ENCODE data around the gene ITGAD.

Gene ITGAD

DNA sequence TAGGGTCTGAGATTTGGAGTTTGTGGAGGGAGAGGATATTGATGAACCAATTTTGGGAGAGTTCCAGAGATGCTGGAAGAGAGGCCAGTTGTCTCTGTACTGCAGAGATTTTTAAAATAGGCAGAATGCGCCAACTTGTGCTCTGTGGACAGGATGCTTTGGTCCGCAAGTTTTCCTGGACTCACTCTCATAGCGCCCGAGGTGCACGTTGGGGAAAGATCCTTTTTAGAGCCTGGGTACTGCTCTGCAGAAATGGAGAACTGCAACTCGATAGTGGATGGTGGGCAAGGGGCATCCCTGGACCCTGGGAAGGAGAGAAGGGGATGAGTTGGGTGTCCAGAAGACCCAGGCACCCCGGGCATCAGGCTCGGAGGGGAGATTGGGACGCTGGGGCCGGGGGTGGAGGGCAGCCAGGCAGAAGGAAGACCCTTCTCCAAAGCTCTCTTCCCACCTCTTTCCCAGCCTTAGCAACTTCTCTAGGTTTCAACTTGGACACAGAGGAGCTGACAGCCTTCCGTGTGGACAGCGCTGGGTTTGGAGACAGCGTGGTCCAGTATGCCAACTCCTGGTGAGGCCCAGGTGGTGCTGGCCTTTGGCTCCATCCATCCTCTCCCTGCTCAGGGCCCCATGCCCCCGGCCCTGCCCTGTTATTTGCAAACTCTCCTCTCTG is 37.6 kb upstream of the ITGAD start:
- Histone ChIP-seq H3K9me3 (ENCODE audit: control insufficient read depth, low read length) (no peaks in the 10 kb centered on the region), H3K27ac (ENCODE audit: insufficient read depth, low read depth, low read length, poor library complexity, severe bottlenecking) (no peak overlapping the region), H3K27me3 (ENCODE audit: control insufficient read depth, insufficient read depth, low read length, poor library complexity, severe bottlenecking) (no peaks in the 10 kb centered on the region), H3K4me1 (ENCODE audit: control insufficient read depth, insufficient read depth, low read length) (no peaks in the 10 kb centered on the region), H3K4me3 (ENCODE audit: insufficient read depth, low read depth, low read length) (no peak overlapping the region), H3K36me3 (ENCODE audit: control insufficient read depth, insufficient read depth, low read length) (no peaks in the 10 kb centered on the region)
- WGBS, 2 experiments = 93 to 94% methylated on average over 14 of the region's 14 CpGs

DNA sequence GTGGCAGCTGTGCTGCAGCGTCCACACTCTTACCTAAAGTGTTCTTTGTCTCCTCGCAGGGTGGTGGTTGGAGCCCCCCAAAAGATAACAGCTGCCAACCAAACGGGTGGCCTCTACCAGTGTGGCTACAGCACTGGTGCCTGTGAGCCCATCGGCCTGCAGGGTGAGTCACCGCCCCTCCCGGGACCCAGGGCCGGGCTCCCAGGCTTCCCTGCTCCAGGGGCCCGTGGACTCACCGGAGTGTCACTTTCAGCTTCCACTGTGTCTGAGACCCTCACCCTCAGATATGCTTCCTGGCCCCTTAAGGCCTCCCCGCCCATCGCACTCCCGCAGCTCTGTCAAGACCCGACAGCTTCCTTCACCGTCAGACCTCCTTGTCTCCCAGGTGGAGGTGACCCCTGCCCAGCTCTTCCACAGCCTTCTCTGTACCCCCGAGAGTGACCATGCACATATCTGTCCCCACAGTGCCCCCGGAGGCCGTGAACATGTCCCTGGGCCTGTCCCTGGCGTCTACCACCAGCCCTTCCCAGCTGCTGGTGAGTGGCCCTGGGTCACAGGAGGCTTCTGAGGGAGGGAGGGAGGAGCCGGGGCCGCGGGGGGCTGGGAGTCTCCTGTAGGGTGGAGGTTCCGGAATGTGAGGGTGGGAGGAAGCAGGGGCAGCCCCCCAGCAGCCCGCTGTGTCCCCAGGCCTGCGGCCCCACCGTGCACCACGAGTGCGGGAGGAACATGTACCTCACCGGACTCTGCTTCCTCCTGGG is 36.4 kb upstream of the ITGAD start:
- Histone ChIP-seq H3K4me3 (ENCODE audit: insufficient read depth, low read depth, low read length) (no peak overlapping the region), H3K9me3 (ENCODE audit: control insufficient read depth, low read length) (no peaks in the 10 kb centered on the region), H3K4me1 (ENCODE audit: control insufficient read depth, insufficient read depth, low read length) (no peaks in the 10 kb centered on the region), H3K27ac (ENCODE audit: insufficient read depth, low read depth, low read length, poor library complexity, severe bottlenecking) (no peak overlapping the region), H3K36me3 (ENCODE audit: control insufficient read depth, insufficient read depth, low read length) (no peaks in the 10 kb centered on the region), H3K27me3 (ENCODE audit: control insufficient read depth, insufficient read depth, low read length, poor library complexity, severe bottlenecking) (no peaks in the 10 kb centered on the region)
- 80 to 84% methylated on average over 28 of the region's 28 CpGs for WGBS, 2 experiments

DNA sequence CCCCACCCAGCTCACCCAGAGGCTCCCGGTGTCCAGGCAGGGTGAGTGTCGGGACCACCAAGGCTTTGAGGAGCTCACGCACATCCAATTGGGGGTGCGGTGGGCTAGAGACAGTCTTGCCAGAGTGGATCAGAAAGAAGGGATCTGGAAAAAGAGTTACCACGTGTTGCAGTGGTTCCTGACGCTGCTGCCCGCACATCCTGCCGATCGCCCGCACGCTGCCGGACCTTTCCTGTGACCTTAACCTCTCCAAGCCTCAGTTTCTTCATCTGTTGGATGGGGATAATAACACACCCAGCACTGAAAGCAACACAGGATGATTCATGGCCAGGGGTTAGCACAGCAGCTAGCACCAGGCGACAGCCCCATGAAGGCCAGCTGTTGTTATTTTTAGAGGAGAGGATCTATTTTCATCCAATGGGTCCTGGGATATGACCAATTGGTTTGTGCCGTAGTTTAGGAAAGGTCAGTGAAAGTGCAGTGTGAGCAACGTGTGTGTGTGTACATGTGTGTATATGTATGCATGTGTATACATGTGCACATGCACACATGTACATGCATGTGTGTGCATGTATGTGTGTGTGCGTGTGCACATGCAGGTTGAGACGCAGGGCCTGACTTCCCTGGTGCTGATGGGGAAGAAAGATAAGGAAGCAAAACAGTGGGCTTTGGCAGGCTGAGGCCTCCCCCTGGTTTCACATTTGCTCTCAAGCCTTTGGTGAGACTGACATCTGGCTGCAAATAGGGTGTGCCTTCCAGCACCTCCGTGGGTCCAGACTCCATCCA is 35.6 kb upstream of the ITGAD start:
- Histone ChIP-seq H3K27me3 (ENCODE audit: control insufficient read depth, insufficient read depth, low read length, poor library complexity, severe bottlenecking) (no peaks in the 10 kb centered on the region), H3K4me1 (ENCODE audit: control insufficient read depth, insufficient read depth, low read length) (no peaks in the 10 kb centered on the region), H3K9me3 (ENCODE audit: control insufficient read depth, low read length) (no peaks in the 10 kb centered on the region), H3K4me3 (ENCODE audit: insufficient read depth, low read depth, low read length) (no peak overlapping the region), H3K27ac (ENCODE audit: insufficient read depth, low read depth, low read length, poor library complexity, severe bottlenecking) (no peak overlapping the region), H3K36me3 (ENCODE audit: control insufficient read depth, insufficient read depth, low read length) (no peaks in the 10 kb centered on the region)
- WGBS, 2 experiments = 92 to 93% methylated on average over 18 of the region's 18 CpGs

DNA sequence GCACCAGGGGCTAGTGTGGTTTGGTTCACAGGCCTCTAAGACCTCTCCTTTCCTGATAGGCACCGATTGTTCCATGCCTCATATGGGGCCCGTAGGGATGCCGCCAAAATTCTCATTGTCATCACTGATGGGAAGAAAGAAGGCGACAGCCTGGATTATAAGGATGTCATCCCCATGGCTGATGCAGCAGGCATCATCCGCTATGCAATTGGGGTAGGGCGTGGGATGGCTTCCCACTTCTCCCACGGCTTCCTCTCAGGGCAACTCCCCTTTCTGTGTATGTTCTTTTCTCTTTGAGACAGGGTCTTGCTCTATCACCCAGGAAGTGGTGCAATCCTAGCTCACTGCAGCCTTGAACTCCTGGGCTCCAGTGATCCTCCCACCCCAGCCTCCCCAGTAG is 32.9 kb upstream of the ITGAD start:
- Histone ChIP-seq H3K27me3 (ENCODE audit: control insufficient read depth, insufficient read depth, low read length, poor library complexity, severe bottlenecking) (no peaks in the 10 kb centered on the region), H3K36me3 (ENCODE audit: control insufficient read depth, insufficient read depth, low read length) (no peaks in the 10 kb centered on the region), H3K27ac (ENCODE audit: insufficient read depth, low read depth, low read length, poor library complexity, severe bottlenecking) (no peak overlapping the region), H3K4me1 (ENCODE audit: control insufficient read depth, insufficient read depth, low read length) (no peaks in the 10 kb centered on the region), H3K9me3 (ENCODE audit: control insufficient read depth, low read length) (no peaks in the 10 kb centered on the region), H3K4me3 (ENCODE audit: insufficient read depth, low read depth, low read length) (no peak overlapping the region)
- WGBS, 2 experiments = 89 to 90% methylated on average over 7 of the region's 7 CpGs

DNA sequence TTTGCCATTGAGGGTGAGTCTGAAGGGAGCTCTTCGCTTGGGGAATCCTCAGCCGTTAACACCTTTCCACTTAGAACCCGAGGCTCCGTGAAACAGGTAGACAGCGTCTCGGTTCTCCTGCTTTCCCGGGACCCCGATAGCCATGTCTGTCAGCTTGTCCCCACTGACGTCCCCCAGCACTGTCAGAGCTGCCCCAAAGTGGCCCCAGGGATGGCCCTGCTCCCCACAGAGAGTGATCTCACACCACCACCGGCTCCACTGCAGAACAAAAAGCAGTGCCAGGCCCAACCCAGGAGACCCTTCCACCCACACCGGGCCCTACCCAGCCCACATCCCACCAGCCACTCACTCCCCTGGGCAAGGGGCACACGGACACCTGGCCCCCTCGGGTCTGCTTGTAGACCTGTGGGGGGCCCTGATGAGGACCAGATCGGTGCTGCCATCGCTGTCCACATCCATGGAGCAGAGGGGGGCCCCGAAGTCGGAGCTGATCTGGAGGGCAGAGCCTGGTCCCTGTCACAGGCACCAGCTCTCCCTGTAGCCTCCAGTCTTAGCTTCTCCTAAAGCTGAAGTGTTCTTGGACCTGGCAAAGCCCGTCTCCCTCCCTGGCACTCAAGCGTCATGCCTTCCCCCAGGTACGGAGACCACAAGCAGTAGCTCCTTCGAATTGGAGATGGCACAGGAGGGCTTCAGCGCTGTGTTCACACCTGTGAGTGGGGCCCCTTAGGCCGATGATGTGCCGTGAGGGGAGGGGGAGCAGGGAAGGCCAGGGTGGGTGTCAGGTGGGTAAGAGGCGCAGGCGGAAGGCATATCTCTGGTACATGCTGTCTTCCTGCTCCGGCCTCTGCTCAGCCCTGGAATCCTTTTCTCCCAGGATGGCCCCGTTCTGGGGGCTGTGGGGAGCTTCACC is 31.7 kb upstream of the ITGAD start:
- no peak overlapping the region for H3K27ac ChIP-seq (ENCODE audit: insufficient read depth, low read depth, low read length, poor library complexity, severe bottlenecking)
- no peaks in the 10 kb centered on the region for H3K27me3 ChIP-seq (ENCODE audit: control insufficient read depth, insufficient read depth, low read length, poor library complexity, severe bottlenecking)
- H3K4me3 ChIP-seq (ENCODE audit: insufficient read depth, low read depth, low read length) = no peak overlapping the region
- no peaks in the 10 kb centered on the region for H3K9me3 ChIP-seq (ENCODE audit: control insufficient read depth, low read length)
- WGBS, 2 experiments = 88 to 90% methylated on average over 28 of the region's 28 CpGs
- H3K36me3 ChIP-seq (ENCODE audit: control insufficient read depth, insufficient read depth, low read length) = no peaks in the 10 kb centered on the region
- H3K4me1 ChIP-seq (ENCODE audit: control insufficient read depth, insufficient read depth, low read length) = no peaks in the 10 kb centered on the region

DNA sequence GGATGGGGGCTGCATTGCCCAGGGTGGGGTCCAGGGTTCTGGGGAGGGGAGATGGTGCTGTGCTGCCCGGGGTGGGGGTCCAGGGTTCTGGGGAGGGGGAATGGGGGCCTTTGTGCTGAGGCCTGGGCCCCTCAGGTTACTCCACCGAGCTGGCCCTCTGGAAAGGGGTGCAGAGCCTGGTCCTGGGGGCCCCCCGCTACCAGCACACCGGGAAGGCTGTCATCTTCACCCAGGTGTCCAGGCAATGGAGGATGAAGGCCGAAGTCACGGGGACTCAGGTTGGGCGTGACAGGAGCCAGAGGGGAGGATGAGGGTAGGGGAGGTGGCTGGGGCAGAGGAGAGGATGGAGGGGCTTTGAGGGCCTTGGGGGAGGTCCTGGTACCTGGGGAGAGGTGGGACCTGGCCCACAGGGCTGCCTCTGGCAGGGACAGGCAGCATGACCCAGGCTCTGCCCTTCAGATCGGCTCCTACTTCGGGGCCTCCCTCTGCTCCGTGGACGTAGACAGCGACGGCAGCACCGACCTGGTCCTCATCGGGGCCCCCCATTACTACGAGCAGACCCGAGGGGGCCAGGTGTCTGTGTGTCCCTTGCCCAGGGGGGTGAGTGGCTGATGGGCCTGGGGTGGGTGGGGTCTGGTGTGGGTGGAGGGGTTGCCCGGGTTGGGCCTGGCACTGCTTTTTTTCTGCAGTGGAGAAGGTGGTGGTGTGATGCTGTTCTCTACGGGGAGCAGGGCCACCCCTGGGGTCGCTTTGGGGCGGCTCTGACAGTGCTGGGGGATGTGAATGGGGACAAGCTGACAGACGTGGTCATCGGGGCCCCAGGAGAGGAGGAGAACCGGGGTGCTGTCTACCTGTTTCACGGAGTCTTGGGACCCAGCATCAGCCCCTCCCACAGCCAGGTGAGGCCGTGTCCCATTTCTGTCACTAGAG is 30.4 kb upstream of the ITGAD start:
- Histone ChIP-seq H3K27me3 (ENCODE audit: control insufficient read depth, insufficient read depth, low read length, poor library complexity, severe bottlenecking) (no peaks in the 10 kb centered on the region), H3K9me3 (ENCODE audit: control insufficient read depth, low read length) (no peaks in the 10 kb centered on the region), H3K4me3 (ENCODE audit: insufficient read depth, low read depth, low read length) (no peak overlapping the region), H3K27ac (ENCODE audit: insufficient read depth, low read depth, low read length, poor library complexity, severe bottlenecking) (no peak overlapping the region), H3K4me1 (ENCODE audit: control insufficient read depth, insufficient read depth, low read length) (no peaks in the 10 kb centered on the region), H3K36me3 (ENCODE audit: control insufficient read depth, insufficient read depth, low read length) (no peaks in the 10 kb centered on the region)
- WGBS, 2 experiments = 92% methylated on average over 26 of the region's 26 CpGs

DNA sequence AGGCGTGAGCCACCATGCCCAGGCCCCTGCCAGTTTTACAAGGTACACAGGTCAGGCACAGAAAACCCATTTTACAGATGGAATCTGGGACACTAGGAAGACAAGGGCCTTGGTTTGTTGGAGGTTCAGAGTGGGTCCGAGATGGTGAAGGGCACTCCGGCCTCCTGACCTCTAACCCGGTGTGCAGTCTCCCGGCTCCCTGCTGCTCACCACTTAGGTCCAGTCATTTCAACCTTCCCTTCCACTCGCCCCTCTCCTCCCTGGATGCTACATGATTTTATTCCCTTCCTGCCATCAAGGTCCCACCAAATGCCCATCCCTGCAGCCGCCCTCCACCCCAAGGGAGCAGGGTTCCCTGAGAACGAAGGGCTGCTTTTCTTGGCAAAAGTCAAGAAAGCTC is 29.4 kb upstream of the ITGAD start:
- Histone ChIP-seq H3K4me3 (ENCODE audit: insufficient read depth, low read depth, low read length) (no peak overlapping the region), H3K36me3 (ENCODE audit: control insufficient read depth, insufficient read depth, low read length) (no peaks in the 10 kb centered on the region), H3K27ac (ENCODE audit: insufficient read depth, low read depth, low read length, poor library complexity, severe bottlenecking) (no peak overlapping the region), H3K9me3 (ENCODE audit: control insufficient read depth, low read length) (no peaks in the 10 kb centered on the region), H3K4me1 (ENCODE audit: control insufficient read depth, insufficient read depth, low read length) (no peaks in the 10 kb centered on the region), H3K27me3 (ENCODE audit: control insufficient read depth, insufficient read depth, low read length, poor library complexity, severe bottlenecking) (no peaks in the 10 kb centered on the region)
- WGBS, 2 experiments = 91 to 92% methylated on average over 8 of the region's 8 CpGs

DNA sequence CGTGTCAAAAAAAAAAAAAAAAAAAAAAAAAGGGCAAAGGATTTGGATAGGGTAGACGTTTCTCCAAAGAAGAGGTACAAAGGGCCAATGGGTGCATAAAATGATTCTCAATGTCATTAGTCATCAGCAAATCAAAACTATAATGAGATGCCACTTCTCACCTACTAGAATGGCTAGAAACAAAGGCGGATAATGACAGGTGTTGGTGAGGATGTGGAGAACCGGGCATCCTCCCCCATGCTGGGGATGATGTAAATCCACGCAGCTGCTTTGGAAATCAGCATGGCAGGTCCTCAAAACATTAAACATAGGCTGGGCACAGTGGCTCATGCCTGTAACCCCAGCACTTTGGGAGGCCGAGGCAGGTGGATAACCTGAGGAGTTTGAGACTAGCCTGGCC is 28.7 kb upstream of the ITGAD start:
- WGBS, 2 experiments = 88 to 89% methylated on average over 5 to 6 of the region's 6 CpGs
- no peak overlapping the region for H3K27ac ChIP-seq (ENCODE audit: insufficient read depth, low read depth, low read length, poor library complexity, severe bottlenecking)

More for the DNA sequence above, 28.7 kb upstream of the ITGAD start:
- H3K4me1 ChIP-seq (ENCODE audit: control insufficient read depth, insufficient read depth, low read length) = no peaks in the 10 kb centered on the region
- no peaks in the 10 kb centered on the region for H3K27me3 ChIP-seq (ENCODE audit: control insufficient read depth, insufficient read depth, low read length, poor library complexity, severe bottlenecking)
- no peak overlapping the region for H3K4me3 ChIP-seq (ENCODE audit: insufficient read depth, low read depth, low read length)
- H3K36me3 ChIP-seq (ENCODE audit: control insufficient read depth, insufficient read depth, low read length) = no peaks in the 10 kb centered on the region
- no peaks in the 10 kb centered on the region for H3K9me3 ChIP-seq (ENCODE audit: control insufficient read depth, low read length)

Measured in ectodermal cell (in vitro differentiated cells).